IPS DF 4.7 (cell line): ENCODE results near the gene MST1.

ENCODE experiments used
- DNase-seq: peaks from one replicate; pipeline ENCODE4 v3.0.0-alpha.2; 2013; ENCODE audit warnings: low spot score; ENCODE audit errors: extremely low read depth

Gene MST1

GRCh38 chr3:49658711-49659110 lies 30.6 kb downstream of the MST1 start:
- DNase-seq, result no peak

- no peak for DNase-seq
Measured at GRCh38 chr3:49657208-49657915, 31.9 kb downstream of the MST1 start.

GRCh38 chr3:49656541-49657112 lies 32.6 kb downstream of the MST1 start:
- no peak for DNase-seq

- DNase-seq, result no peak
Measured at GRCh38 chr3:49655731-49656285, 33.5 kb downstream of the MST1 start.

- no peak for DNase-seq
Measured at GRCh38 chr3:49654955-49655556, 34.2 kb downstream of the MST1 start.

- DNase-seq, result no peak
Measured at GRCh38 chr3:49654176-49654825, 35.0 kb downstream of the MST1 start.

- DNase-seq, result no peak
Measured at GRCh38 chr3:49653621-49654020, 35.7 kb downstream of the MST1 start.

GRCh38 chr3:49652903-49653415 lies 36.3 kb downstream of the MST1 start:
- no peak for DNase-seq

- DNase-seq, result no peak
Measured at GRCh38 chr3:49652218-49652902, 36.9 kb downstream of the MST1 start.

- no peak for DNase-seq
Measured at GRCh38 chr3:49650637-49651036, 38.6 kb downstream of the MST1 start.

- DNase-seq, result no peak
Measured at GRCh38 chr3:49650177-49650576, 39.1 kb downstream of the MST1 start.

GRCh38 chr3:49649576-49649975 lies 39.7 kb downstream of the MST1 start:
- DNase-seq, result no peak

- no peak for DNase-seq
Measured at GRCh38 chr3:49648354-49649019, 40.8 kb downstream of the MST1 start.

GRCh38 chr3:49647741-49648140 lies 41.5 kb downstream of the MST1 start:
- DNase-seq, result no peak

- no peak for DNase-seq
Measured at GRCh38 chr3:49646236-49646635, 43.0 kb downstream of the MST1 start.

GRCh38 chr3:49644684-49645083 lies 44.6 kb downstream of the MST1 start:
- DNase-seq, result no peak

GRCh38 chr3:49642708-49643145 lies 46.5 kb downstream of the MST1 start:
- no peak for DNase-seq

GRCh38 chr3:49641921-49642707 lies 47.2 kb downstream of the MST1 start:
- DNase-seq, result no peak

- DNase-seq, result no peak
Measured at GRCh38 chr3:49641292-49641691, 48.0 kb downstream of the MST1 start.

- no peak for DNase-seq
Measured at GRCh38 chr3:49639551-49639950, 49.7 kb downstream of the MST1 start.
